ENCODE measurements around the gene PEPD.

DNA sequence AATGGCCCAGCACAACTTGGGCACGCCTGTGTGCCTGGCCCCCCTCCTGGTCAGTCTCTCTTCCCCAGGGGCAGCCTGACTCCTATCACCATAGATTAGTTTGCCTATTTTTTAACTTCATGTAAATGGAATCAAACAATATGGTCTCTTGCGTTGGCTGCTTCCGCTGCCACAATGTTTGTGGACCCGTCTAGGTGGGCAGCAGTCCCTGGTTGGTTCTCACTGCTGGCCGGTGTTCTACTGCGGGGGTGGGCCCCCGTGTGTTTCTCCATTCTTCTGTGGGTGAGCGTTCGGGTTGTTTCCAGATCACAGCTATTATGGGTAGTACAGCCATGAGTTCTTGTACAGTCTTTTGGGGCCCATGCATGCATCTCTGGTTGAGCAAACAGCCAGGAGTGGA, 100.8 kb downstream of the PEPD start:
- TF ChIP-seq, protein P1, sequence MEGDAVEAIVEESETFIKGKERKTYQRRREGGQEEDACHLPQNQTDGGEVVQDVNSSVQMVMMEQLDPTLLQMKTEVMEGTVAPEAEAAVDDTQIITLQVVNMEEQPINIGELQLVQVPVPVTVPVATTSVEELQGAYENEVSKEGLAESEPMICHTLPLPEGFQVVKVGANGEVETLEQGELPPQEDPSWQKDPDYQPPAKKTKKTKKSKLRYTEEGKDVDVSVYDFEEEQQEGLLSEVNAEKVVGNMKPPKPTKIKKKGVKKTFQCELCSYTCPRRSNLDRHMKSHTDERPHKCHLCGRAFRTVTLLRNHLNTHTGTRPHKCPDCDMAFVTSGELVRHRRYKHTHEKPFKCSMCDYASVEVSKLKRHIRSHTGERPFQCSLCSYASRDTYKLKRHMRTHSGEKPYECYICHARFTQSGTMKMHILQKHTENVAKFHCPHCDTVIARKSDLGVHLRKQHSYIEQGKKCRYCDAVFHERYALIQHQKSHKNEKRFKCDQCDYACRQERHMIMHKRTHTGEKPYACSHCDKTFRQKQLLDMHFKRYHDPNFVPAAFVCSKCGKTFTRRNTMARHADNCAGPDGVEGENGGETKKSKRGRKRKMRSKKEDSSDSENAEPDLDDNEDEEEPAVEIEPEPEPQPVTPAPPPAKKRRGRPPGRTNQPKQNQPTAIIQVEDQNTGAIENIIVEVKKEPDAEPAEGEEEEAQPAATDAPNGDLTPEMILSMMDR (IDR thresholded peaks at IDR 0.05; ENCODE audit: poor library complexity) = no peak
- TF ChIP-seq EZH2phosphoT487 (IDR thresholded peaks at IDR 0.05; ENCODE audit: low read depth, severe bottlenecking, unreplicated experiment) = no peak

Data from hepatocyte (in vitro differentiated cells).